Measurements from ENCODE around the gene ETDA.
A peak's percentile ranks its signal among the peaks of the same experiment; 100 is the strongest.
"Not testable (repeated sequence)": the region's sequence is repeated elsewhere in the genome, so short reads cannot be mapped to it uniquely, and the experiment has no call there.

The ETDA gene

DNA sequence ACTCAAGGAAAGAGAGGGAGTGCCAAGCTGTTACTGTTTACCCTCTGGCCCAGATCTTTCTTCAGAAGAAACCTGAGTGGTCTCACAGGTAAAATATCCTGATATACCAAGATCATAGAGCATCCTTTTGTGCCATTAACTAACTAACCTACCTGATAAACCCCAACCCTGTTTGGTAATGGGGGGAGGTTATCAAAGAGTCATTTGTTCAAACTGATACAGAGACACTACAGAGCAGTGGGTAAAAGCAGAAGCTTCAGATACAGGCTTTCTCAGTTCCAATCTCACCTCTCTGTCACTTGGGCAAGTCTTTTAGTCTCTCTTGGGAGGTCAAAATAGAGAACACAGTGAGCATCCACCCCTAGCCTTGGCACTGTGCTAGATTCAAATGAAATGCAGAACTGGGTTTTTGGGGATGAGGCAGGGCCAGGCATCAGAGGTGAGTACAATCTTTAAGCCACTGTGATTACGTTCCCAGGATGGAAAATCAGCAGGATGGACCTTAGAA lies at the start of gene ETDA:
ETDA (plus strand) TSS at position 51 of the 508 bp plus-strand sequence. CDS start 1,216 bp downstream, outside the sequence.
- DNase-seq: not testable (repeated sequence)

DNA sequence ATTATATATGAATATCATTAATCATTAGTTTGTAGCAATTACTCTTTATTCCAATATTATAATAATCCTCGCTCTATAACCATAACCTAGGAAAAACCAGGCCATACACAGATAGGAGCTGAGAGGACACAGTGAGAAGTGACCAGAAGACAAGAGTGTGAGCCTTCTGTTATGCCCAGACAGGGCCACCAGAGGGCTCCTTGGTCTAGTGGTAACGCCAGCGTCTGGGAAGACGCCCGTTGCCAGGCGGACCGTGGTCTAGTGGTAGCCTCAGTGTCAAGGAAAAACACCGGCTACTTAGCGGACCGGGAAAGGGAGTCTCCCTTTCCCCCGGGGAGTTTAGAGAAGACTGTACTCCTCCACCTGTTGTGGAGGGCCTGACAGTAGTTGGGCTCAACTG lies 45.4 kb upstream of the ETDA start:
- peak in 4 of 58 donors; percentile 0 to 2 (median 0) for DNase-seq

DNA sequence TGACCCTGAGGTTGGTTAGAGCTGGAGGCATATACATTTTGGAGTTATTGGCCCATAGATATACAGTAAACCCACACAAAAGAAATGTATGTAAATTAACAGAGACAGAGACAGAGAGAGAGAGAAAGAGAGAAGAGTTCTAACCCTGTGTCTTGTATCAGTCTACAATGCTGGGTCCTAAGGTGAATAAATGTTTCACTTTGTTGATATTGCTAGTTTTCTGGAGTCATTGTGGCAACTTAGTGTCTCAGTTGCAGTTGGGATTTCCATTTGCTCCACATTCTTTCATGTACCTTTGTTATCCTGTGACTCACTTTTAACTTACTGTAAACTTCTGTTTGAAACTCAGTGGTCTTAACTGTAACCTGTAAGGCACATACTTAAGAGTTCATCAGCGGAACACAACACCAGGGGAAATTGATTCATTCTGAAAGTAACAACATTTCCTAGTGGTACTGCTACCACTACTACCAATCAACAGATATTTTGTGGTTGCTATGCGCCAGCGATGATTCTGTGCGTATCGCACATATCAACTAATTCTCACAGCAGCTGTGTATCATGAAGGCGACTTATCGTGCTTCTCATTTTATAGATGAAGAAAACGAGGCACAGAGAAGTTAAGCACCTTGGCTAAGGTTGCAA lies 38.5 kb upstream of the ETDA start:
- no peak for DNase-seq

DNA sequence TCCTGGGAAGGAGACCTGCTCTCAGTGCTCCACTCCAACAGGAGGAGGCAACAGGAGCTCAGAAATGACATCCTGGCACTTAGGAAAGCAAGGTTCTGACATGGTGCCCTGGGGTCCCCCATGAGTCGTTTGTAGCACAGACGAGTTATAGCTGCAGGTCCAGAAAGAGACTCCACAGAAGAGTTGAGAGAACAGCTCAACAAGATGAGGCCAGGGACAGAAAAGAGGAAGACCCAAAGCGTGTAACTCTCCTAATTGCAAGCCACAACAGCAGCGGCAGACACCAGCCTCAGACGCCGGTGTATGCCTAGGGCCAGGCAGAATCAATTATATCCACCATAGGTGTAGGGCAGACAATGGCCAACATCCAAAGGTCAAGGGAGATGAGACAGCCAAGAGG lies 5.9 kb upstream of the ETDA start:
- not testable (repeated sequence) for DNase-seq

DNA sequence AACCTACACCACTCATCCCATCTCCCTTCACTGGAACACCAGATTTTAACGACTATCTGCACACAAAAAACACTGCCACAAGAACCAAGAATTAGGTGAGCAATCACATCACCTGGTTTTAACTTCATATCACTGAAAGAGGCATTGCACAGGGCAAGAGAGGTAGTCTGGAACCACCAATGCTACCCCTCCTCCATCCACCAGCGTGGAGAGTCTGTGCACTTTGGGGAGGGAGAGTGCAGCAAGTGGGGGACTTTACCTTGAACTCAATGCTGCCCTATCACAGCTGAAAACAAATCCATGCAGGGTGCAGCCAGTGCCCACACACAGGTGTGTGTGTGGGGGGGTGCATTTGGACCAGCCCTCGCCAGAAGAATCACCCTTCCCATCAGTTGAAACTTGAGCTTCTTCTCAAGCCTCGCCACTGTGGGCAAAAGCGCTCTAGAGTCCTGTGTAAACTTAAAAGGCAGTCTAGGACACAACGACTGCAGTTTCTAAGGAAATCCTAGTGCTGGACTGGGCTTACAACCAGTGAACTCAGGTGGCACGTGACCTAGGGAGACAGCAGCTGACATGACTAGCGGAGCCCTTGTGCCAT lies 4.3 kb downstream of the ETDA start:
- not testable (repeated sequence) for DNase-seq

DNA sequence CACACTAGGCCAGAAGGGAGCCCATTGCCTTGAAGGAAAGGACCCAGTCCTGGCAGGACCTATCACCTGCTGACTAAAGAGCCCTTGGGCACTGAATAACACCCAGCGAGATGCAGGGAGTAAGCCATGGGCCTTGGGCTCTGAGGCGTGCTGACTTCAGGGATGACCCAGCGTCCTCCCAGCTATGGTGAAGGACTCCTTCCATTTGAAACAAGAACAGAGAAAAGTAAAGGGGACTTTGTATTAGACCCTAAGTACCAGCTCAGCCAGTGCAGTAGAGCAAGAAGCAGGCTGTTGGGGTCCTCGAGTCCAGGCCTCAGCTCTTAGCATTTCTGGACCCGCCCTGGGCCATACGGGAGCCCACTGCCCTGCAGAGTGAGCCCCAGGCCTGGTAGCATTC lies 5.1 kb downstream of the ETDA start:
- no peak for DNase-seq

DNA sequence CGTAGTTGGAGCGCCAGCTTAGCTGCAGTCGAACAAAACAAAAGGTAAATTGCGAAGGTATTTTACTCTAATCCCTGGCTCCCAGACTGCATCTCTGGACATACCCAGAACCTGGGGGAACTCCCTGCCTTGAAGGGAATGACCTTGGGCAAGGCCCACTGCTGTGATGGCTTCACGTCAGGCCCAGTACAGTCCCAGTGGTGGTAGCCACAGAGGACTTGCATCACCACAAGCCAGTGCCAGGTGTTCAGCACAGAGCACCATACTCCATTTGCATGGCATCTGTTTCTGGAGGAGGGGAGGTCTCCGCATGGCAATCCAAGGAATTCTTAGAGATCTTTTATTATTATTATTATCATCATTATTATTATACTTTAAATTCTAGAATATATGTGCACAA lies 5.6 kb downstream of the ETDA start:
- DNase-seq: no peak

DNA sequence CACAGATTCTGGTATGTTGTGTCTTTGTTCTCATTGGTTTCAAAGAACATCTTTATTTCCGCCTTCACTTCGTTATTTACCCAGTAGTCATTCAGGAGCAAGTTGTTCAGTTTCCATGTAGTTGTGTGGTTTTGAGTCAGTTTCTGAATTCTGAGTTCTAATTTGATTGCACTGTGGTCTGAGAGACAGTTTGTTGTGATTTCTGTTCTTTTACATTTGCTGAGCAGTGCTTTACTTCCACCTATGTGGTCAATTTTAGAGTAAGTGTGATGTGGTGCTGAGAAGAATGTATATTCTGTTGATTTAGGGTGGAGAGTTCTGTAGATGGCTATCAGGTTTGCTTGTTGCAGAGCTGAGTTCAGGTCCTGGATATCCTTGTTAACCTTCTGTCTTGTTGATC lies 9.1 kb downstream of the ETDA start:
- not testable (repeated sequence) for DNase-seq

DNA sequence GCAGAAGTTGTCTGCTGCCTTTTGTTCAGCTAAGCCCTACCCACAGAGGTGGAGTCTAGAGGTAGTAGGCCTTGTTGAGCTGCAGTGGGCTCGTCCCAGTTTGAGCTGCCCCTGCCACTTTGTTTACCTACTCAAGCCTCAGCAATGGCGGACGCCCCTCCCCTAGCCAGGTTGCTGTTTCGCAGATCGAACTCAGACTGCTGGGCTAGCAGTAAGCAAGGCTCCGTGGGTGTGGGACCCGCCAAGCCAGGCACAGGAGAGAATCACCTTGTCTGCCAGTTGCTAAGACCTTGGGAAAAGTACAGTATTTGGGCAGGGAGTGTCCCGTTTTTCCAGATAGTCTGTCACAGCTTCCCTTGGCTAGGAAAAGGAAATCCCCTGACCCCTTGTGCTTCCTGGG lies 11.5 kb downstream of the ETDA start:
- DNase-seq: not testable (repeated sequence)

DNA sequence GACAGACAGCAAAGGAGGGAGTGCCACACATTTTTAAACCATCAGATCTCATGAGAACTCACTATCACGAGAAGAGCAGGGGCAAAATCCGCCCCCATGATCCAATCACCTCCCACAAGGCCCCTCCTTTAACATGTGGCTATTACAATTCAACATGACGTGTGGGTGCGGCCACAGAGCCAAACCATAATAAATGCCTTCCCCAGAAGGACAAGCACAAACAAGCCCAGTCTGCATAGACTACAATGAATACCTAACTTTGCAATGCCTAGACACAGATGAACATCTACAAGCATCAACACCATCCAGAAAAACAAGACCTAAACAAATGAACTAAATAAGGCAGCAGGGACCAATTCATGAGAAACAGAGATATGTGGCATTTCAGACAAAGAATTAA lies 12.3 kb downstream of the ETDA start:
- no peak for DNase-seq

DNA sequence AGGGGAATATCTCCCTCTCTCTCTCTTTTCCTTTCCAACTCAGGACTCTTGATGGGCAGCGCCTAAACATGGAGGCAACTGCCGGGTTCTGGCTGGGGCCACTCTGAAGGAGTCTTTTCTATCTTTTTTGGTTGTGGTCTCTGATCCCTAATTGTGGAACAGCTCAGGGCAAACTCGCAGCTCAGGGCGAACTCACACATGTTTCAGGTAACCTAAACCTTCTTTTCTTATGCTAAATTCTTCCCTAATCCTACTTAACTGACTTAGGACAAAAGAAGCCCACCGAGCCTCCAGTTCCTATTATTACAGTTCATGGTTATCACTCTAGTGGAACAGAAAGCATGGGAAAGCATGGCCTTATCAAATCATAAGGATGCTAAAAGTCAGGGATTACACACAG lies 21.3 kb downstream of the ETDA start:
- DNase-seq: no peak

DNA sequence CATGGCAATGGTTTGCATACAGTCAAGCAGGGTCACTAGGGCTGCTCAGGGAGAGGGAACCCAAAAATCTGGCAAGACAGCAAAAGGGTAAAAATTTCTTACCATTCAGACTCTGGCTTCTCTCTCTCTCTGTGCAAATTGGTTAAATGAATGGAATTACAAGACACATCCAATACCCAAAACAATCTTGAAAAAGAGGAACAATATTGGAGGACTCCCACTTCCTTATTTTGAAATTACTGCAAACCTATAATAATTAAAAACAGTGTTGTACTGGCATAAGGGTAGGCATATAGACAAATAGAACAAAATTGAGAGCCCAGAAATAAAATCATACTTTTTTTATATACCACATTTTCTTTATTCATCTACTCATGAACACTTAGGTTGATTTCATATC lies 24.1 kb downstream of the ETDA start:
- no peak for DNase-seq

DNA sequence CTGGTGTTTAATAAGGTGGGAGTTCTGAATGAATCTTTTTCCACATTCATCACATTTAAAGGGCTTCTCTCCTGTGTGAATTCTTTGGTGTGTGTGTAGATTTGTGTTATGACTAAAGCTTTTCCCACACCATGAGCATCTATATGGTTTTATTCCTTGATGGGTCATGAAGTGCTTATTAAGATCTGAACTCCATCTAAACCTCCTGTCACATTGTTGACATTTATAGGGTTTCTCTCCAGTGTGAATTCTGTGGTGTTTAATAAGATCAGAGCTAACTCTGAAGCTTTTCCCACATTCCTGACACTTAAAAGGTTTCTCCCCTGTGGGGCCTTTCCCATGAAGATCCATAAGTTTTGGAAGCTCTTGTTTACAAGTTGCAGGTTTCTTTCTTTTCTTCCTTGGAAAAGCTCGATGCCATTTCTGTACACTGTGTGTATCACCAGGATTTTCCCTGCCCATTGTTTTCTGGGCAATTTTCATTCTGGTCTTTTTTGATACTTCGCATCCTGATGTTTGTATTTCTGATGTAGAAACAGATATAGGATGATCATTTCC lies 35.5 kb downstream of the ETDA start:
- no peak for DNase-seq

DNA sequence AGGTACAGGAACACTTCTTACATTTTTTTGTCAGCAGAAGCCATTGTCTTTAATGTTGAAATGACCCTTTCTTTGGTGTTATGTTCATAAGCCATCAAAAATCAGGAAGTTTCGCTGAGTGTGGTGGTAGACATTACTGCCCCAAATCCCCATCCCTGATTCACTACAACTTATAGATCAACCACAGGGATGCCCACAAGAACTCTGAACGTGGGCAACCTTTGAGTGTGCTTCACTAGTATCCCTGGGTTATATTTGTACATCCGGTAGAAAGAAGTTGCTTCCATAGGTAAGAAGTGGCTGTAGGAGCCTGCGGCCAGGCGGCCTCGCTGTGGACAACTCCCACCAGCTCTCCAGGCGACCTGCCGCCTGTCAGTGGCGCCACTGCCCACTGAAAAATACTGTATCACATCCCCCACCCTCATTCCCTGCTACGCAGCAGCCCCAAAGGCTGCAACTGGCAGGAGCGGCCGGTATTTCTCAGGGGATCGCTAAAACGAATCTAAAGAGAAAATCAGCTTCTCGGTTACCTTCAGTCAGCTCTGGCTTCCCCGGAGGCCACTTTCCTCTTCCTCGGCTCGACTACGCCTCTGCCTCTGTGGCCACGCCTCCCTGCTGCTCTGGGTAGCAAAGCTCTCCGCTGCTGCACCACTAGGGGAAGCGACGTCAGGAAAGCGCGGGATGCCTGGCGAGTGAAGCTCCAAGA lies 43.5 kb downstream of the ETDA start:
- peak in 54 of 58 donors; percentile 1 to 61 (median 18) for DNase-seq

DNA sequence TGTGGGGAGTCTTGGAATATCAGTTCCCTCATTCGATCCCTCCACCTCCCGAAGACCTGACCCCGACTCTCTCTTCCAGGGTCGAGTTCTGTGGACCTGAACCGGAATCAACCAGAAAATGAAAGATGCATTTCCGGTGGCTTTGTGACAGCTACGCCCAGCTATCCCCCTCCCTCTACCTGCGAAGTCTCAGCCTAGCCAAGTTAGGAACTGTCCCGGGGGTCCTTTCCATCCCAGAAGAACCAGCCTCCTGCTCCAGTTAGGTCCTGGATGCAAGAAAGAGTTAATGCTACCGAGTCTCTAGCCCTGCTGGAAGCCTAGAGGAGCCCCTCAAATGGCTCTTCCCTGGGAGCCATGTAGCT lies 44.1 kb downstream of the ETDA start:
- DNase-seq: peak in 1 of 58 donors; percentile 8

DNA sequence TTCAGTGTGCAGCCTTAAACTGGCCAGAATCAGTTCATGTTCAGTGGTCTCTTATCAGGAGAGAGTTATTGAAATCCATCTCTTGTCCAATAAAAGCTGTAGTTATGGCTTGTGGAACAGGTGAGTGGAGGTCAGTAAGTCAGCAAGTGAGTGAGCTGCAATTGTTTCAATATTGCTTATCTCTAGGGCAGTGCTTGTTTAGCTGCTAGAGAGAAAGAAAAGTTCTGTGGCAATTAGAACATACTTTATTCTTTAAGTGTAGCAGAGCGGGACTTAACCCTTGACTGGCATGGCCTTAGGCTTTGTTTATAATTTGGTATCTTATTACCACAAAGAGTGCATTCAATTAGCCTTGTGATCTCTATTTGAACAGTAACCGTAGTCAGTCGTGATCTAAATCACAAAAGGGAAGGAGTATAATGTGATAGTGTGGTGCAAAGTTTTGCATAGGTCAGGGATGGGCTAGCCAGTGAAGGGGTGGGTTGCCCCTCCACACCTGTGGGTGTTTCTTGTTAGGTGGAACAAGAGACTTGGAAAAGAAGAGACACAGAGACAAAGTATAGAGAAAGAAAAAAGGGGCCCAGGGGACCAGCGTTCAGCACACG lies 50.5 kb downstream of the ETDA start:
- no peak for DNase-seq
